ENCODE data around the gene NOXA1. TPM values are rescaled to one million over a fixed set of nuclear protein-coding genes. Genes with fewer than 3 reads are reported as not detected.
A peak's percentile ranks its signal among the peaks of the same experiment; 100 is the strongest.
"Not testable (repeated sequence)": the region's sequence is repeated elsewhere in the genome, so short reads cannot be mapped to it uniquely, and the experiment has no call there.

NOXA1 gene
- total RNA-seq, 4 donors from 2014 or later: 3.1 to 5.6 (median 4.4) TPM

DNA sequence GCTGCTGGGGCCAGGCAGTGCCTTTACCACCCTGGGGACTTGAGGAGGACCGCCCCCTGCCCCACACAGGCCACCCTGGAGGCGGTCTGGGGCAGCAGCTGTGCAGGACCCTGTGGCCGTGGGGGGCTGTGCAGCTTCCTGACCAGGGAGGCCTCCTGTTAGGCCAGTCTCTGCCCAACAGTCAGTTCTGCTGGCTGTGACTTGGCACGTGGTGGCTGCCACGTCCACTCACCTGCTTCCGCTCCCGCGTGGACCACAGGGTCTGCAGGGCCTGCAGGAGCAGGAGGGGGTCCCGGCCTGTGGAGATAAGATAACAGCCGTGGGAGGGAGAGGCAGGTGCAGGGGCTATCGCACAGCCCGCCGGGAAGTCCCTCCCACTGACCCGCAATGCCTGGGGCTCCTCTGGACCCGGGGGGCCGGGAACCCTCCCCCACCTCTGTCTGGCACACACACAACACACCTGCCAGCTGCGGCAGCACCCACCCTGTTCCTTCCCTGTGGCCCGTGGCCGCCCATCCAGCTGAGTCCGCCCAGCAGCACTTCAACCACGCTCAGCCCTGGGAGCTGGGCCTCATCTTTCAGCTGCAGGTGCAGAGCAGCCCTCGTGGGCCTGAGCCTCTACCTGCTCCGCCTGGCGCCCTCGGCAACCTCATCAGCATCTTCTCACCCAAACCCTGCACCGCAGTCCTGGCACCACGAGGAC is 40.0 kb upstream of the NOXA1 start:
- intact Hi-C loops (cut with DNase I; ENCODE audit: low total_unique reads): no loop called here
- TF ChIP-seq POLR2A (IDR thresholded peaks at IDR 0.05): no peak
- TF ChIP-seq, protein P1, sequence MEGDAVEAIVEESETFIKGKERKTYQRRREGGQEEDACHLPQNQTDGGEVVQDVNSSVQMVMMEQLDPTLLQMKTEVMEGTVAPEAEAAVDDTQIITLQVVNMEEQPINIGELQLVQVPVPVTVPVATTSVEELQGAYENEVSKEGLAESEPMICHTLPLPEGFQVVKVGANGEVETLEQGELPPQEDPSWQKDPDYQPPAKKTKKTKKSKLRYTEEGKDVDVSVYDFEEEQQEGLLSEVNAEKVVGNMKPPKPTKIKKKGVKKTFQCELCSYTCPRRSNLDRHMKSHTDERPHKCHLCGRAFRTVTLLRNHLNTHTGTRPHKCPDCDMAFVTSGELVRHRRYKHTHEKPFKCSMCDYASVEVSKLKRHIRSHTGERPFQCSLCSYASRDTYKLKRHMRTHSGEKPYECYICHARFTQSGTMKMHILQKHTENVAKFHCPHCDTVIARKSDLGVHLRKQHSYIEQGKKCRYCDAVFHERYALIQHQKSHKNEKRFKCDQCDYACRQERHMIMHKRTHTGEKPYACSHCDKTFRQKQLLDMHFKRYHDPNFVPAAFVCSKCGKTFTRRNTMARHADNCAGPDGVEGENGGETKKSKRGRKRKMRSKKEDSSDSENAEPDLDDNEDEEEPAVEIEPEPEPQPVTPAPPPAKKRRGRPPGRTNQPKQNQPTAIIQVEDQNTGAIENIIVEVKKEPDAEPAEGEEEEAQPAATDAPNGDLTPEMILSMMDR (IDR thresholded peaks at IDR 0.05): no peak
- peak in 1 of 2 donors; percentile 79 for DNase-seq (ENCODE audit: low spot score in 2 of 2)
- 70 to 81% methylated on average over 24 to 27 of the region's 27 CpGs for WGBS, 2 donors
- H3K4me3 ChIP-seq (ENCODE audit: low read depth, poor library complexity, severe bottlenecking): no peak overlapping the region

DNA sequence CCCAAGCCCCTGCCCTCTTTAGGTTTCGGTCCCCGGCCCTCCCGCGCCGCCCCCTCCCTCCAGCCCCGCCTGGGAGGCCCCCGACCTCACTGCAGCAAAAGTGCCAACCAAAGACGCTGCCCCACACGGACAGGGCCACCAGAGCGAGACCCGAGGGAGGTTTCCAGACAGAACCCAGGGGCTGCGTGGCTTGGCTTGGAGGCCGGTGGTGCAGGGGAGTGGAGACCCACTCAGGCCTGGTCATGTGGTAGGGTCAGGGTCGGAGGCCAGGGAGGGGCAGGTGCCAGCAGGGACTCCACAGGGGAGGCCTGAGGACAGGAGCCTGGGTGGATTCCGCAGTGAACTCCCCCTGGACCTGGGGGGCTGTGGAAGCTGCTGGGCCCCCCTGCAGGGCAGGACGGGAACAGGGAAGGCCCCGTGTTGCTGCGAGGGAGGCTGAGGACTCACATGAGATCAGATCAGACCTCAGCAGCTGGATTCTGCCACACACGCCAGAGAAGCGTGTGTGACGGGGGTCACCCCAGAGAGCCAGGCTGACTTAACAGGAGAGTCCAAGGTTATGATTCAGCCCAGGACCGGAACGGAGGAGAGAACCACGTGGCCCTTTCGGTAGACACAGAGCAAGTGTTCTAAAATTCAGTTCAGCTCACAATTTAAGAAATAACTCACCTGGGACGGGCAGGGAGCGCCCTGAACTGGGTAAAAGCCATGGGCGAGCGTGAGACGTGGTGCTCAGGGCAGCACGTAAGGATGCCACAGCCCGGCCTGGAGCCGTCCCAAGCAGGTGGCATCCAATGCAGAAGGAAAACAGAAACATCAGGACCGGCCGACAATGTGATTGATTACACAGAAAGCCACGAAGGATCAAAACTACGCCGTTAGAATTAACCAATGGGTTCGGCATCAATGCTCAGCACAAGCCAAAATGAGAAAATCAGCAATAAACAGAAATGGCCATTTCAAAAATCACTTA is 39.1 kb upstream of the NOXA1 start:
- intact Hi-C loops (cut with DNase I; ENCODE audit: low total_unique reads): no loop called here
- WGBS, 2 donors: 89 to 90% methylated on average over 35 to 39 of the region's 39 CpGs
- peak in 1 of 2 donors; percentile 79 for DNase-seq (ENCODE audit: low spot score in 2 of 2)
- H3K4me3 ChIP-seq (ENCODE audit: low read depth, poor library complexity, severe bottlenecking): no peak overlapping the region
- no peak for TF ChIP-seq POLR2A (IDR thresholded peaks at IDR 0.05)
- TF ChIP-seq, protein P1 (IDR thresholded peaks at IDR 0.05): no peak

DNA sequence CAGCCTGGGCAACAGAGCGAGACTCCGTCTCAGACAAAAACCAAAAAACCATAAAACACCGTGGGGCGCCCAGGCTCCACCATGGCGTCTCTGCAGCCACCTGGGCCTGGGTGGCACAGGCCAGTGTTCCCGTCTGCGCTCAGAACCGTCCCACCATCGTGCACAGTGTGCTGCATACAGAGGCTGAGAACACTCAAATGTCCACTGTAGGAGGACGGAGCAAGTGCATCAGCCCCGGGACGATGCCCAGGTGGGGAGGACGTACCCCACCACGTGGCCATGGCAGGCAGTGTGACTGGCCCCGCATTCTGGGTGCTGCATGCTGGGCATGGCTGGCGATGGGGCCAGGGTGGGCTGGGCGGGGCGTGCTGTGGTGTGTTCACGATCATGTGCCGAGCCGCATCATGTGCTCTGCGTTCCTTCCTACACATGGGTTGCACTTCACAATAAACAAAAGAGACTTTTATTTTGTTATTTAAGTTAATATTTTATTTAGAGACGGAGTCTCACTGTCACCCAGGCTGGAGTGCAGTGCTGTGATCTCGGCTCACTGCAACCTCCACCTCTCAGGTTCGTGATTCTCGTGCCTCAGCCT is 38.0 kb upstream of the NOXA1 start:
- intact Hi-C loops (cut with DNase I; ENCODE audit: low total_unique reads): no loop called here
- TF ChIP-seq POLR2A (IDR thresholded peaks at IDR 0.05): no peak
- TF ChIP-seq, protein P1 (IDR thresholded peaks at IDR 0.05): no peak
- no peak overlapping the region for H3K4me3 ChIP-seq (ENCODE audit: low read depth, poor library complexity, severe bottlenecking)
- WGBS, 2 donors: 92 to 94% methylated on average over 26 of the region's 26 CpGs
- no peak for DNase-seq (ENCODE audit: low spot score in 2 of 2)

DNA sequence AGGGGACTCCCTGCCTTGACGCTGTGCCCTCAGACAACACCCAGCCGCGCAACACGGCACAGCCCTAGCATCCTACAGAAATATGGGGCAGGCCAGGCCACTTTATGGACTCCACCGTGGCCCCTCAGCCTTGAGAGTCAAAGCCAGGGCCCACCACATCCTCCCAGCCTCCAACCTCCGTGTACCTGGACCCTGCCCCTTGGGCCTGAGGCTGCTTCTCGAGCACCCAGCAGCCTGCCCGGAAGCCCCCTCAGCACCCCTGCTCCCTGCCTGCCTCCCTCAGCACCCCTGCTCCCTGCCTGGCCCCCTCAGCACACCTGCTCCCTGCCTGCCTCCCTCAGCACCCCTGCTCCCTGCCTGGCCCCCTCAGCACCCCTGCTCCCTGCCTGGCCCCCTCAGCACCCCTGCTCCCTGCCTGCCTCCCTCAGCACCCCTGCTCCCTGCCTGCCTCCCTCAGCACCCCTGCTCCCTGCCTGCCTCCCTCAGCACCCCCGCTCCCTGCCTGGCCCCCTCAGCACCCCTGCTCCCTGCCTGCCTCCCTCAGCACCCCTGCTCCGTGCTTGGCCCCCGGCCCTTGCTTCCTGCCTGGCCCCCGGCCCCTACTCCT is 36.6 kb upstream of the NOXA1 start:
- intact Hi-C loops (cut with DNase I; ENCODE audit: low total_unique reads); H3K4me3 ChIP-seq (ENCODE audit: low read depth, poor library complexity, severe bottlenecking); DNase-seq (ENCODE audit: low spot score in 2 of 2): not testable (repeated sequence)
- 79 to 83% methylated on average over 12 of the region's 12 CpGs for WGBS, 2 donors

DNA sequence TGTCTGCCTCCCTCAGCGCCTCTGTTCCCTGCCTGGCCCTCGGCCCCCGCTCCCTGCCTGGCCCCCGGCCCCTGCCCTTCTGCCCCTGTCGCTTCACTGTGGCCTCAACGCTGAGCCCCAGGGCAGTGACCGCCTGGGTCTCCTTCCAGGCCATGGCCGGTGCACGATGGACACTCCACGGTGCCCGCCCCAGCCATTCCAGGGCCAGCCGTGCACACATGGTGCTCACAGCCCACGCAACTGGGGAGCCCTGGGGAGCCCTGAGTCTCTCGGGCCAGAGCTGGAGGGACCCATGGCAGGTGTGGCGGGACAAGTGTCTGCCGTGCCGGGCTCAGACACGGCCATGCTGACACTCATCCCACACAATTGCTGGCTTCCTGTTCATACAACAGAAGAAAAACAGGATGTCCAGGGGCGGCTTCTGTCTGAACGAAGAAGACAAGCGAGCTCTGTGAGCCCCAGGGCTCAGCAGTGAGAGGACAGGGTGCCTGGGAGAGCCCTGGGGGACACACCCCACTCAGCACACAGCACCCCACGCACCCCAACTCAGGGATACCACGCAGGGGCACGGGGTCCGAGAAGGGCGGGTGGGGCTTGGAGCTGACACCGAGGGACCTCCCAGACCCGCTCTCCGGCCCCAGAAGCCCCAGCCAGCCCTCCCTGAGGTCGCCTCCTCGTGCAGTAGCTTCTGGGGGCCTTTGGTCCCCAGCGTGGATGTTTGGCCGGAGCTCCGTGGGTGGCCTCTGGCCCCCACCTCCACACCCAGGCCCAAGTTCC is 35.9 kb upstream of the NOXA1 start:
- WGBS, 2 donors: 74 to 76% methylated on average over 21 to 34 of the region's 34 CpGs
- DNase-seq (ENCODE audit: low spot score in 2 of 2): no peak
- intact Hi-C loops (cut with DNase I; ENCODE audit: low total_unique reads): no loop called here
- TF ChIP-seq POLR2A (IDR thresholded peaks at IDR 0.05): no peak
- TF ChIP-seq, protein P1 (IDR thresholded peaks at IDR 0.05): no peak
- no peak overlapping the region for H3K4me3 ChIP-seq (ENCODE audit: low read depth, poor library complexity, severe bottlenecking)

Measured in lower leg skin (tissue), 4 donors.